Posterior cingulate gyrus (tissue), 11 donors: Measurements from ENCODE around the gene FKBP14.

Source experiments
- DNase-seq, 10 donors: peaks; one replicate each; pipeline versions ENCODE4 v3.0.0 to v3.0.0-alpha.2; 2020 to 2021; ENCODE audit warnings: mixed read lengths in 3 of 10
- intact Hi-C: fragments of 100-400 bp; cut with DNase I; formaldehyde crosslinking; loops from one replicate; pipeline ENCODE4 v1.15.1; 2023

Gene FKBP14

DNA sequence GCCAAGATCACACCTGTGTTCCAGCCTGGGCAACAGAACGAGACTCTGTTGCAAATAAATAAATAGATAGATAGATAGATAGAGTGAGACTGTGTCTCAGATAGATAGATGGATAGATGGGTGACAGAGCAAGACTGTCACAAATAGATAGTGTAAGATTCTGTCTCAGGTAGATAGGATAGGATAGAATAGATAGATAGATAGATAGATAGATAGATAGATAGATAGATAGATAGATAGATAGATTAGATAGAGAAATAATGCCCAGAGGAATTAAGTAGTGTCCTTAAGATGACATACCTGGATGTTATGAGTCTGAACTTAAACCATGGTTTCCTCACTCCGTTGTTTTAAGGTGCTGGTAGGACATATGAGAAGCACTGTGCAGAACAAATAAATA, 9.7 kb upstream of the FKBP14 start:
- intact Hi-C loops = no loop called here
- DNase-seq = no peak

DNA sequence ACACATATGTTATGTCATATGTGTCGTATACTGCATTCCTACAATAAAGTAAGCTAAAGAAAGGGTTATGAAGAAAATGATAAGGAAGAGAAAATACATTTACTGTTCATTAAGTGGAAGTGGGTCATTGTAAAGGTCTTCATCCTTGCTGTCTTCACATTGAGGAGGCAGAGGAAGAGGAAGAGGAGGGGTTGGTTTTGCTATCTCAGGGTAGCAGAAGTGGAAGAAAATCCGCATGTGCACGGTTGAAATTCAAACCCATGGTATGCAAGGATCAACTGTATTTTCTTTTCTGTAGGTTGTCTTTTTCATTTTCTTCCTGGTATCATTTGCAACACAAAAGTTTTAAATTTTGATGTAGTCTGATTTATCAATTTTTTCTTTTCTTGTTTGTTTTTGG, 8.0 kb upstream of the FKBP14 start:
- DNase-seq = no peak
- intact Hi-C loops = no loop called here

- DNase-seq = no peak
- intact Hi-C loops = no loop called here
Observed at GRCh38 chr7:30032310-30033125, 6.0 kb upstream of the FKBP14 start.

DNA sequence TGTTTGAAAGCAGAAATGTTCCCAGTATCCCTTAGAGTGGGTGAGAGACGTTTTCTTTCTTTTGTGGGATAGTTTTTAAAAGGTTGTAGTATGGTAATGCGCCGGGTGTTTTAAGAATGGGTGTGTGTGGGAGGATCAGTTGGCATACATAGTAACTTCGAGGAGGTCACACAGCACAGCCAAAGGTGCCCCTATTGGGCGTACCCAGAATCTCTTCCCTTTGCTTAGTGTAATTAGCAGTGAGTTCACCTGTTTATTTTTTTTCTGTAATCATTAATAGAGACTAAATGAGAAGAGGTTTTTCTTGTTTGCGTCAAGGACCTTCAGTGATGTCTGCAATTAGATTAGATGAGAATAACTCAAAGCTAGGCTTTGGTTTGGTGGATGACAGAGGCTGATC, 3.2 kb upstream of the FKBP14 start:
- intact Hi-C loops = loop anchor here (5.0 to 10.0 kb wide), 2 partner anchors 55 to 103 kb away; partner anchors contain the start of gene MTURN
- DNase-seq = no peak

- intact Hi-C loops = loop anchor here (1.0 to 10.0 kb wide), 3 partner anchors 40 to 103 kb away; partner anchors contain the start of genes MTURN and SCRN1
- peak; percentile 28 to 91 (median 40) for DNase-seq
Observed at GRCh38 chr7:30028749-30029635, 2.5 kb upstream of the FKBP14 start.

GRCh38 chr7:30028216-30028748, 1.8 kb upstream of the FKBP14 start, which contains the start of gene PLEKHA8:
Gene PLEKHA8 (plus strand): TSS chr7:30028412. CDS start chr7:30028763, 351 bp downstream.
- peak; percentile 83 to 98 (median 87) for DNase-seq
- intact Hi-C loops = loop anchor here (1.0 to 10.0 kb wide), 3 partner anchors 39 to 104 kb away; partner anchors contain the start of genes MTURN and SCRN1

DNA sequence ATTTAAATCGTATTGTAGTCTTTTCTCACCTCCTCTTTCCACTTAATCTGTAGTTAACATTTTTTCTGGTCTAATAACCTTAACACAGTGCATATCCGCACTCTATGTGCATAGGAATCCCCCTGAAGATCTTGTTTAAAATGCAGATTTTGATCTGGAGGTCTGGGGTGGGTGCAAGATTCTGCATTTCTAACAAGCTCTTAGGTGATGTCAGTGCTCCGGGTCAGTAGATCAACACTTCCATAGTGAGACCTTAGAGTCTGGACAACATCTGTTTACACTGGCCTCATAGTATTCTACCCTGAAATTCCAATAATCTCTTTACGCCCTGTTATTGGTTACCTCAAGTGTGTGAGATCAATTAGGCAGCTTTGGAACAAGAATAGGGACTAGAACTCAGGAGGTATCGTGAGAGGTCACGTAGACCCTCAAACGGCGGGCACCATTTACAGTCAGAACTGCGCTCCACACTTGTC, 1.3 kb upstream of the FKBP14 start:
- intact Hi-C loops = loop anchor here (1.0 to 10.0 kb wide), 3 partner anchors 38 to 105 kb away; partner anchors contain the start of genes MTURN and SCRN1
- DNase-seq = no peak

GRCh38 chr7:30027065-30027456, 559 bp upstream of the FKBP14 start:
- intact Hi-C loops = loop anchor here (5.0 to 10.0 kb wide), 2 partner anchors 52 to 105 kb away; partner anchors contain the start of gene MTURN
- no peak for DNase-seq

DNA sequence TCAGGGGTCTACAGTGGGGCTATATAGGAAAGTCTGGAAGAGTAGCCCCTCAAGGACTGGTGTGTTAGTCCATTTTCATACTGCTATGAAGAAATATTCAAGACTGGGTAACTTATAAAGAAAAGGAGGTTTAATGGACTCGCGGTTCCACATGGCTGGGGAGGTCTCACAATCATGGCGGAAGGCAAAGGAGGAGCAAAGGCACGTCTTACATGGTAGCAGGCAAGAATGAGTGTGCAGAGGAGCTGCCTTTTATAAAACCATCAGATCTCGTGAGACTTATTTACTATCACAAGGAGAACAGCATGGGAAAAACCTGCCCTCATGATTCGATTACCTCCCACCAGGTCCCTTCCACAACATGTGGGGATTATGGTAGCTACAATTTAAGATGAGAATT, 3.0 kb downstream of the FKBP14 start:
- intact Hi-C loops = loop anchor here (10.0 kb wide), 1 partner anchor 49 kb away; no protein-coding TSS in a partner anchor
- no peak for DNase-seq

DNA sequence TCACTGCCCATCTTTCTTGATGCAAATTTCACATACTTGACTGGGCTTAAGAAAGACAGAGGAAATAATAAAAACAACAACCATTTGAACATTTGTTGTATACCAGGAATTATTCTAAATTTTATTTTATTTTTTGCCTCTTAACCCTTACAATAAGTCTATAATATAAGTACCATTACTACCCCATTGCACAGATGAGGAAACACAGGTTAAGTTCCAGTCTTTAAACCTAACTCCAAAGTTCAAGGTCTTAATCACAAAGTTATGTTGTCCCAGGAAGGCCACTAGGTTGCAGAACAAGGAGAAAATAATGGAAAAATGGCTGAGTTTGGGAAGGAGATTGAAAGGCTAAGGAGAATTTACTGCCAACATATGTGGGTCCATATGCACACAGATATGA, 3.5 kb downstream of the FKBP14 start:
- intact Hi-C loops = loop anchor here (10.0 kb wide), 1 partner anchor 48 kb away; no protein-coding TSS in a partner anchor
- no peak for DNase-seq

GRCh38 chr7:30020535-30020934, 6.0 kb downstream of the FKBP14 start:
- no peak for DNase-seq
- intact Hi-C loops = loop anchor here (10.0 kb wide), 1 partner anchor 46 kb away; no protein-coding TSS in a partner anchor

- DNase-seq = no peak
- intact Hi-C loops = loop anchor here (10.0 kb wide), 1 partner anchor 45 kb away; no protein-coding TSS in a partner anchor
Observed at GRCh38 chr7:30019960-30020359, 6.5 kb downstream of the FKBP14 start.

DNA sequence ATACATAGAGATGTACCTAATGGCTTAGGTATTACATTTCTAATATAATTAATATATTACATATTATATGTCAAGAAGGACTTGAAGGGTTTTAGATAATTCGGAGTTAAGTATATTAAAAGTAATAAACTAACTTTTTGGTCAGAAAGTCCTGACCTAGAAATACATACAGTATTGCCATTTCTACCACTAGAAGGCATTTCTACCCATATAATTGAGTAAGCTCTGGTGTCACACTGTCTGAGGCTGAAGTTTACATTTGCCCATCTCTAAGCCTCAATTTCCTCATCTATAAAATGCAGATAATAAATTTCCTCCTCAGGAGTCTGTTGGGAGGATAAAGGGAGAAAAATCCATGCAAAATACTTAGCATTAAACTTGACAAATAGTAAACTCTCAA, 7.1 kb downstream of the FKBP14 start:
- intact Hi-C loops = no loop called here
- DNase-seq = no peak

DNA sequence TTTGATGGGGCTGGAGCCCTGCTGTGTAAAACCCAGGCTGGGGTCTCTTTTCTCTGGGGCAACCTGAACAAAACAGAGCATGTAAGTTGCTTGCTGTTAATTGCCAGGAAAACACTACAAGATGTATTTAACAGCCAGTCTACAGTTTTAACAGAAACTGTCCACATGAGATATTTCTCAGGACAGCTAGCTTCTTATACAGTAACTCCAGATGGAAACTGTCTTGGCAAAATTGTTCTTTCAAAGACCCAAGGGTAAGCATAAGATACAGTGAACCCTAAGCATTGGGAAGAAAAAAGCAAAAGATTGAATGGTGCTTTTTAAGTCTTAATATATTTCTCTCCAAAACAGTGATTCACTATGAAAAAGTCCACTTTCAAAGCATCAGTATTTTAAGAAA, 8.1 kb downstream of the FKBP14 start:
- no peak for DNase-seq
- intact Hi-C loops = no loop called here

- intact Hi-C loops = no loop called here
Observed at GRCh38 chr7:30012757-30013156, 13.7 kb downstream of the FKBP14 start.

DNA sequence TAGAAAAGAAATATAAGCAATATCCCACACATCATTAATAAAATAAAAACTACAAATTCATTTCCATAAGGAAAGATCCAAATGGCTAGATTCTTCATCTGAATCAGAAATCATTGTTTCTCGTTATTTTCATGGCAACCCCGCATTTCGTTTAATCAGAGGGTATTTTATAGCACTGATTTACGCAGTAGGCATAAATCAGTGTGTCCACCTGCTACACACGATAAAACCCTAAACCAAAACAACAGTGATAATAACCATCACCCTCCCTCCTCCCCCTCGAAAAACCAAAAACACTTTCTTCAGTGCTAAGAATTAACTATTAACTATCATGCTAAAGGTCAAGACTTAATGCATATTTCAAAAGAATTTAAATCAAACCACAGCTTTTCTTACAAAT, 16.5 kb downstream of the FKBP14 start:
- intact Hi-C loops = no loop called here
- no peak for DNase-seq

More at GRCh38 chr7:30012757-30013156, 13.7 kb downstream of the FKBP14 start:
- no peak for DNase-seq

DNA sequence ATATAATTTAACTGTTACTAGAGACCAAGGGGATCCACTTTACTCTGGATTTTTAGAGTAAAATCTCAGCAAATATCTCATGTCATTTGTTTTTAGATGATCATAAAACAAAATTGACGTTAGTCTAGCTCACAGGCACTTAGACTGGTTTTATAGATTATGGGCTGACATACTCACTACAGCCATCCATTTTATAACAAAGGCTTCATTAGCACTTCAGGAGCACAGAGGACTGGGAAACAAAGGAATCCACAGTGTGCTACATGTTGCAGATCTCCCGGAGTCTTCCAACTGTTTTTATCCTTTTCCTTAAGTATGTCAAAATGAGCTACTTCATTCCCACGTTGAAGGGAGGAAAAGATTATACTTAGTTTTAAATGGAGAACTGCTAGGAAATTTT, 21.0 kb downstream of the FKBP14 start:
- DNase-seq = no peak
- intact Hi-C loops = no loop called here

GRCh38 chr7:30003098-30003497, 23.4 kb downstream of the FKBP14 start:
- no peak for DNase-seq
- intact Hi-C loops = no loop called here

GRCh38 chr7:30001998-30002397, 24.5 kb downstream of the FKBP14 start:
- intact Hi-C loops = no loop called here
- no peak for DNase-seq

- DNase-seq = no peak
- intact Hi-C loops = no loop called here
Observed at GRCh38 chr7:29998489-29998888, 28.0 kb downstream of the FKBP14 start.
